Breast epithelium (tissue), 4 donors: ENCODE data around the gene ANO2. TPM values are rescaled to one million over a fixed set of nuclear protein-coding genes. Genes with fewer than 3 reads are reported as not detected.
A peak's percentile ranks its signal among the peaks of the same experiment; 100 is the strongest.

Experiments used
- DNase-seq, 2 donors: peaks; one replicate each; pipeline ENCODE4 v3.0.0-alpha.2; 2019; ENCODE audit warnings: low spot score in 2 of 2
- H3K27ac ChIP-seq, 2 donors: fragments of 200-600 bp; sonication (generic) in 1 of 2; one replicate each; pipeline ENCODE4 v1.5.1; 2016 to 2019; ENCODE audit warnings: mild to moderate bottlenecking in 1 of 2
- H3K27me3 ChIP-seq, 2 donors: fragments of 200-600 bp; sonication (generic) in 1 of 2; one replicate each; pipeline versions ENCODE4 v1.5.1 to v1.6.0; 2017 to 2019; ENCODE audit warnings: control low read depth in 1 of 2, mild to moderate bottlenecking in 1 of 2
- H3K36me3 ChIP-seq: fragments of 200-600 bp; one replicate; pipeline ENCODE4 v1.5.1; 2019
- H3K4me1 ChIP-seq, 2 donors: fragments of 200-600 bp; sonication (generic); one replicate each; pipeline ENCODE4 v1.5.1; 2016 to 2019; ENCODE audit warnings: control low read depth in 1 of 2
- H3K4me3 ChIP-seq, 3 donors: fragments of 200-600 bp; sonication (generic); 1 replicate in 2 of 3; 2 replicates in 1 of 3; pipeline ENCODE4 v1.5.1; 2016 to 2019; ENCODE audit warnings: mild to moderate bottlenecking in 3 of 3, moderate library complexity in 2 of 3
- H3K9me3 ChIP-seq, 2 donors: fragments of 200-600 bp; sonication (generic) in 1 of 2; one replicate each; pipeline ENCODE4 v1.5.1; 2016 to 2019; ENCODE audit warnings: control low read depth in 1 of 2
- CTCF ChIP-seq, 3 donors: fragments of 450-650 bp; IDR thresholded peaks; one replicate each; pipeline ENCODE4 v1.5.1; 2016 to 2017; ENCODE audit warnings: antibody characterized with exemption in 3 of 3, mild to moderate bottlenecking in 3 of 3, moderate library complexity in 3 of 3
- POLR2A ChIP-seq: fragments of 450-650 bp; IDR thresholded peaks from one replicate; pipeline ENCODE4 v1.6.1; 2016; ENCODE audit warnings: antibody characterized with exemption, mild to moderate bottlenecking, moderate library complexity
- POLR2AphosphoS5 ChIP-seq, 3 donors: sonication (generic); formaldehyde crosslinking; IDR thresholded peaks; one replicate each; pipeline ENCODE4 v1.6.1; 2017; ENCODE audit warnings: antibody characterized with exemption in 3 of 3
- intact Hi-C: fragments of 100-400 bp; cut with DNase I; formaldehyde crosslinking; loops from one replicate; pipeline ENCODE4 v1.15.1; 2023; ENCODE audit warnings: low total_unique reads
- total RNA-seq, 3 donors: library from RNA; depleted of rRNA; stranded (reverse); fragments of >200 nt; gene quantifications; one replicate each; pipeline ENCODE4 v1.1.0, GENCODE V29; 2016

The ANO2 gene
- total RNA-seq, 3 donors from 2014 or later, result 5.0 to 33.1 (median 16.8) TPM

DNA sequence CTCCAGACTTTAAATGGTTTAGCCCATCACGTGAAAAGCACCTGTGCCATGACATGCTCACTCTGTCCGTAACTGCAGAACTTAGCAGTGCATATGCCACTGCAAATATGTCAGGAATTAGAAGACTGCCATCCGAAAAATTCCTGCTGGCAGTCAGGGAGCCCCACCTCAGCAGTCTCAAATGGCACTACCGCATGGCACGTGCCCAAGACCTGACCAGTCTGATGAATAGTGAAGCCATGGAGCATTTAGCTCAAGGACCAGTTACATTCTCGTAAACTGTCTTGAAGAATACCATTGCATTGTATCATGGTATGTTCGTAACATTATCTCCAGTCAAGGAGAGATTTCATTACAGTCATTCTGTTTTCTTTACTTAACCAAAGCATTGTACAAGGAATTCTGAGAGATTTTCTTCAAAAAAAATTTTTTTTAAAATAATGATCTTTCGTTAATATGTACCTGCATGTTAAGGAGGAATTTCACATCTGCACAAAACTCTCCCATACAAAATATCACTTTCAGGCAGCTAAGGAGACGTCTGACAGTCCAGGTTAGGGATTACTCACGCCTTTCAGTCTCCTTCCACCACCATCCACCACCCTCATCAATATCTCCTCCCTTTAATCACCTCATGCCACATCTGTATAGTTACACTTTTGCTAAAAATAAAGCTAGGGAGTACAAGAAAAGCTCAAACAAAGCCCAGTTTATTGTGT lies 138.5 kb downstream of the ANO2 start:
- Histone ChIP-seq H3K36me3 (no peaks in the 10 kb centered on the region), H3K27me3 (peaks cover 0 to 4% of the 10 kb centered on the region in 2 donors), H3K4me1 (no peaks in the 10 kb centered on the region), H3K27ac (no peak overlapping the region), H3K9me3 (no peaks in the 10 kb centered on the region), H3K4me3 (no peak overlapping the region)
- TF ChIP-seq CTCF (IDR thresholded peaks at IDR 0.05) (no peak), POLR2AphosphoS5 (IDR thresholded peaks at IDR 0.05) (no peak), POLR2A (no peak)
- no peak for DNase-seq
- intact Hi-C loops, result no loop called here

GRCh38 chr12:5803532-5803931 lies 141.5 kb downstream of the ANO2 start:
- Histone ChIP-seq H3K4me3 (no peak overlapping the region), H3K36me3 (no peaks in the 10 kb centered on the region), H3K27ac (no peak overlapping the region), H3K4me1 (no peaks in the 10 kb centered on the region), H3K27me3 (peaks cover 0 to 4% of the 10 kb centered on the region in 2 donors), H3K9me3 (no peaks in the 10 kb centered on the region)
- DNase-seq, result no peak
- intact Hi-C loops, result no loop called here
- TF ChIP-seq POLR2AphosphoS5 (IDR thresholded peaks at IDR 0.05) (no peak), CTCF (IDR thresholded peaks at IDR 0.05) (no peak), POLR2A (no peak)

DNA sequence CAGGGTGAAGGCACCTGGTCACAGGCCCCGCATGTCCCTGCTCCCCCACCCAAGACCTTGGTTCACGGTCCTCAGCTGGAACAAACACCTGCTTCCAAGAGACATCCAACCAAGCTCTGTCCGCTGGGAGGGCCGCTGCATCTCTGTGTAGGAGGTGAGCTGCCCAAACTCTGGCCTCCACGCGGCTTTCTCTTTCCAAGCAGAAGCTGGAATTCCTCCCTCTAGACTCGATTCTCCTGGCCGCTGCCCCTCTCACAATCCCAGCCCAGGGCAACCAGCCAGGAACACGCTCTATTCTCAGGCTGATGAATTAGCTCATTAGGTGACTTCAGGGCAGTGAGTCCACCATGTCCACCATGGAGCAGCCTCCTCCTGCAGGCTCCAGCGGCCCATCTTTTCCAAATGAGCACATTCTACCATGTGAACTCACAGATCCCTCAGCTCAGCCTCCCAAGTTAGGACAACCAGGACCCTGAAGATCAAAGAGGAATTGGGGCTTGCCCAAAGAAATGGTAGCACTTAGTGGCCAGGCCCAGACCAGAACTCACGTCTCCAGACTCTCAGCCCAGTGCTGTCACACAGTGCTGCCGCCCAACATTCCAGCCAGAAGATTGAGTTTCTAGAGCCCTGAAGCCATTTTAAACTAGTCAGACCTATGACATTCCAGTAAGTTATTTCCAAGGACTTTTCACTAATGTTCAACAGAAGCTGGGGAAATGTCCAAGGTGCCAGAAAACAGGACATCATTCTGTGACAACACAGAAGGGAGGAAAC lies 146.6 kb downstream of the ANO2 start:
- Histone ChIP-seq H3K36me3 (no peaks in the 10 kb centered on the region), H3K27ac (no peak overlapping the region), H3K4me3 (no peak overlapping the region), H3K27me3 (peaks cover 0 to 3% of the 10 kb centered on the region in 2 donors), H3K4me1 (no peaks in the 10 kb centered on the region), H3K9me3 (no peaks in the 10 kb centered on the region)
- intact Hi-C loops, result no loop called here
- TF ChIP-seq POLR2AphosphoS5 (IDR thresholded peaks at IDR 0.05) (no peak), POLR2A (no peak), CTCF (IDR thresholded peaks at IDR 0.05) (no peak)
- DNase-seq, result no peak

GRCh38 chr12:5797661-5798060 lies 147.4 kb downstream of the ANO2 start:
- no peak overlapping the region for H3K4me3 ChIP-seq
- H3K36me3 ChIP-seq, result no peaks in the 10 kb centered on the region
- peak in 1 of 2 donors; percentile 18 for DNase-seq
- H3K27ac ChIP-seq, result no peak overlapping the region
- H3K4me1 ChIP-seq, result no peaks in the 10 kb centered on the region
- intact Hi-C loops, result no loop called here
- TF ChIP-seq POLR2AphosphoS5 (IDR thresholded peaks at IDR 0.05) (no peak), POLR2A (no peak), CTCF (IDR thresholded peaks at IDR 0.05) (no peak)
- no peaks in the 10 kb centered on the region for H3K9me3 ChIP-seq
- H3K27me3 ChIP-seq, result no peaks in the 10 kb centered on the region

DNA sequence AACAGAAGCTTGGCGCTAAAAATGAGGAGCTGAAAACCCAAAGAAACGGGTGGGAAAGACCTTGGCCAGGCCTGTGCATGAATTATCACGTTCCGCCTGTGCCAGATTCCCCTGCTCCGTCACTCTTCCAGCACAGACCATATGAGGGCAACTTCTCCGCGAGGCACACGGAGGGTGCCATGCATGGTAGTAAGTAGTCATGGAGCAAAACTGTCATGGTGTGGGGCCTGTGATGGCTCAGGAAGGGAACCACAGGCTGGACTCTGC lies 148.2 kb downstream of the ANO2 start:
- intact Hi-C loops, result no loop called here
- Histone ChIP-seq H3K4me1 (no peaks in the 10 kb centered on the region), H3K27me3 (peaks cover 0 to 6% of the 10 kb centered on the region in 2 donors), H3K36me3 (no peaks in the 10 kb centered on the region), H3K27ac (no peak overlapping the region), H3K9me3 (no peaks in the 10 kb centered on the region), H3K4me3 (no peak overlapping the region)
- TF ChIP-seq POLR2AphosphoS5 (IDR thresholded peaks at IDR 0.05) (no peak), CTCF (IDR thresholded peaks at IDR 0.05) (no peak), POLR2A (no peak)
- DNase-seq, result no peak
